Measurements from ENCODE around the gene YPEL2. TPM values are rescaled to one million over a fixed set of nuclear protein-coding genes. Genes with fewer than 3 reads are reported as not detected.

The YPEL2 gene
- total and polyA plus RNA-seq, 2 donors (not counting 1 experiment from before 2014, with no cell fraction given), result 20.7 to 51.8 TPM

DNA sequence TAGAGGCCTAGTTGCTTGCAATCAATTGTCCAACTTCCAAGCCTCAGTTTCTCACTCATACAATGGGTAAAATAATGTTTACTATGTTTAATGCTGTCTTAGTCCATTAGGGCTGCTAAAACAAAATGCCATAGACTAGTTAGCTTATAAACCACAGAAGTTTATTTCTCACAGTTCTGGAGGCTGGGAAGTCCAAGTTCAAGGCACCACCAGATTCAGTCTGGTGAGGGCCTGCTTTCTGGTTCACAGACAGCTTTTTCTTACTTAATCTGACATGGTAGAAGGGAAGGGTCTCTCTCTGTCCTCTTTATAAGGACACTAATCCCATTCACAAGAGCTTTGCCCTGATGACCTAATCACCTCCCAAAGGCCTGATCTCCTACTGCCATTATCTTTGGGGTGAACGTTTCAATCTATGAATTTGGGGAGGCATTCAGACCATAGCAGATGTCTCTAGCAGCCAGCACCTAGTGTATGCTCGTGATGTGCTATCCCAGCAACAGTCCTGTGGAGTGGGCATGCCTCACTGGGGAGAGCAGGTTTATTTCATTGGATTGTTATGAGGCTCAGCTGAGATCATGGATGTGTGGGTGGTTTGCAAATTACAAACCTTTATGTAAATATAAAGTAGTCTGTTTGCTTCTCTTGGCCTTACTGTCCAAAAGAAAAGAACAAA, 25.2 kb downstream of the YPEL2 start:
- H3K4me1 ChIP-seq (ENCODE audit: control insufficient read depth in 2 of 2, insufficient read depth in 2 of 2, low read length in 2 of 2), result peaks cover 40 to 48% of the 10 kb centered on the region in 2 donors
- no peak overlapping the region for H3K4me3 ChIP-seq (ENCODE audit: control extremely low read depth in 1 of 5, extremely low read depth in 1 of 5, insufficient read depth in 1 of 5, low read depth in 2 of 5, low read length in 4 of 5)
- no peak overlapping the region for H3K27ac ChIP-seq (ENCODE audit: low read length in 2 of 2)
- H3K27ac Mint-ChIP-seq, result peak overlapping the region; percentile 33
- POLR2A ChIA-PET, result interaction anchor here (0.5 kb wide), 1 partner anchor 531 kb away, joined by 4 read pairs; no protein-coding TSS in a partner anchor
- ATAC-seq (ENCODE audit: low read depth) (no peak), DNase-seq (no peak)
- no peaks in the 10 kb centered on the region for H3K27me3 Mint-ChIP-seq
- H3K4me3 Mint-ChIP-seq, result no peak overlapping the region
- intact Hi-C loops (cut with micrococcal nuclease), result no loop called here
- H2AFZ ChIP-seq (ENCODE audit: insufficient read depth, low read depth, low read length, poor library complexity, severe bottlenecking), result no peak overlapping the region
- no peaks in the 10 kb centered on the region for H3K9me3 Mint-ChIP-seq (ENCODE audit: insufficient read depth)
- H3K9ac ChIP-seq (ENCODE audit: low read length), result no peak overlapping the region
- peaks cover 73% of the 10 kb centered on the region for H3K4me1 Mint-ChIP-seq
- H3K4me2 ChIP-seq (replicated peaks; ENCODE audit: low read depth, low read length, poor library complexity, severe bottlenecking), result no peak overlapping the region
- H3K9me3 ChIP-seq (ENCODE audit: control extremely low read depth in 1 of 3, control insufficient read depth in 2 of 3, insufficient read depth in 1 of 3, low read length in 2 of 3), result peaks cover 0 to 6% (median 5%) of the 10 kb centered on the region in 3 donors
- H4K20me1 ChIP-seq (ENCODE audit: control insufficient read depth, insufficient read depth, low read length, poor library complexity, severe bottlenecking), result peaks cover 14% of the 10 kb centered on the region
- CTCF ChIA-PET, result interaction anchor here (0.6 to 3.9 kb wide), 7 partner anchors 12 to 84 kb away, joined by 3 to 14 read pairs (median 5); no protein-coding TSS in a partner anchor
- 100% methylated on average over 1 of the region's 2 CpGs for WGBS (ENCODE audit: insufficient coverage)
- no peak for TF ChIP-seq EZH2 (IDR thresholded peaks at IDR 0.05; ENCODE audit: borderline replicate concordance, insufficient read depth, low read depth, low read length, poor library complexity, severe bottlenecking)
- TF ChIP-seq, protein P1, sequence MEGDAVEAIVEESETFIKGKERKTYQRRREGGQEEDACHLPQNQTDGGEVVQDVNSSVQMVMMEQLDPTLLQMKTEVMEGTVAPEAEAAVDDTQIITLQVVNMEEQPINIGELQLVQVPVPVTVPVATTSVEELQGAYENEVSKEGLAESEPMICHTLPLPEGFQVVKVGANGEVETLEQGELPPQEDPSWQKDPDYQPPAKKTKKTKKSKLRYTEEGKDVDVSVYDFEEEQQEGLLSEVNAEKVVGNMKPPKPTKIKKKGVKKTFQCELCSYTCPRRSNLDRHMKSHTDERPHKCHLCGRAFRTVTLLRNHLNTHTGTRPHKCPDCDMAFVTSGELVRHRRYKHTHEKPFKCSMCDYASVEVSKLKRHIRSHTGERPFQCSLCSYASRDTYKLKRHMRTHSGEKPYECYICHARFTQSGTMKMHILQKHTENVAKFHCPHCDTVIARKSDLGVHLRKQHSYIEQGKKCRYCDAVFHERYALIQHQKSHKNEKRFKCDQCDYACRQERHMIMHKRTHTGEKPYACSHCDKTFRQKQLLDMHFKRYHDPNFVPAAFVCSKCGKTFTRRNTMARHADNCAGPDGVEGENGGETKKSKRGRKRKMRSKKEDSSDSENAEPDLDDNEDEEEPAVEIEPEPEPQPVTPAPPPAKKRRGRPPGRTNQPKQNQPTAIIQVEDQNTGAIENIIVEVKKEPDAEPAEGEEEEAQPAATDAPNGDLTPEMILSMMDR (IDR thresholded peaks at IDR 0.05), result no peak
- peaks cover 0 to 38% of the 10 kb centered on the region in 2 experiments for H3K36me3 ChIP-seq (replicated peaks in 1 of 2; ENCODE audit: control extremely low read depth in 1 of 2, control insufficient read depth in 1 of 2, extremely low read depth in 1 of 2, insufficient read depth in 2 of 2, low read length in 1 of 2)
- H3K79me2 ChIP-seq (ENCODE audit: control insufficient read depth, insufficient read depth, low read length), result peaks cover 92% of the 10 kb centered on the region
- H3K27me3 ChIP-seq (replicated peaks in 1 of 4; ENCODE audit: control extremely low read depth in 1 of 4, control insufficient read depth in 3 of 4, insufficient read depth in 4 of 4, low read length in 3 of 4), result no peaks in the 10 kb centered on the region

DNA sequence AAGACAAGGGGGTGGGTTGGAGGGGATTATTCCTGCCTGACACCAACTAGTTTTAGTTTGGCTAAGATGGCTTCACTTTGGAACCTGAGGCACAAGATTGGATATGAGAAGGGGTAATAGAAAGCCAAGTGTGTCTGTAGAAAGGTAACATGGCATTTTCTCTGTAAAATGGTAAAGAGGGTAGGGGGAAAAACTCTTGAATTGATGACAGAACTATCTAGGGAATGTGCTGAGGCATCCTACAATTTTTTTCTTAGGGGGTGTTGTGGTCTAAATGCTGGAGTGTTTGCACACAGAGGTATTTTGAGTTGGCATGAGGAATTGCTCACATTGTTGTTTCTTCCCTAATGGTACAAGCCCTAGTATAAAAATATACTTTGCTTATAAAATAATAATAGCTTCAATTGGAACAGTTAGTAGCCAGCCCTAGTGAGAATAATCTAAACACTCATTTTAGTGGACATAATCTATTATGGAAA, 25.8 kb downstream of the YPEL2 start:
- Histone ChIP-seq H3K27ac (ENCODE audit: low read length in 2 of 2) (no peak overlapping the region), H2AFZ (ENCODE audit: insufficient read depth, low read depth, low read length, poor library complexity, severe bottlenecking) (no peak overlapping the region), H3K9ac (ENCODE audit: low read length) (no peak overlapping the region), H3K9me3 (ENCODE audit: control extremely low read depth in 1 of 3, control insufficient read depth in 2 of 3, insufficient read depth in 1 of 3, low read length in 2 of 3) (peaks cover 0 to 6% (median 5%) of the 10 kb centered on the region in 3 donors), H3K4me2 (replicated peaks; ENCODE audit: low read depth, low read length, poor library complexity, severe bottlenecking) (no peak overlapping the region), H3K4me1 (ENCODE audit: control insufficient read depth in 2 of 2, insufficient read depth in 2 of 2, low read length in 2 of 2) (peaks cover 40 to 48% of the 10 kb centered on the region in 2 donors), H3K36me3 (replicated peaks in 1 of 2; ENCODE audit: control extremely low read depth in 1 of 2, control insufficient read depth in 1 of 2, extremely low read depth in 1 of 2, insufficient read depth in 2 of 2, low read length in 1 of 2) (peaks cover 0 to 38% of the 10 kb centered on the region in 2 experiments), H3K27me3 (replicated peaks in 1 of 4; ENCODE audit: control extremely low read depth in 1 of 4, control insufficient read depth in 3 of 4, insufficient read depth in 4 of 4, low read length in 3 of 4) (no peaks in the 10 kb centered on the region), H3K79me2 (ENCODE audit: control insufficient read depth, insufficient read depth, low read length) (peaks cover 92% of the 10 kb centered on the region), H3K4me3 (ENCODE audit: control extremely low read depth in 1 of 5, extremely low read depth in 1 of 5, insufficient read depth in 1 of 5, low read depth in 2 of 5, low read length in 4 of 5) (no peak overlapping the region), H4K20me1 (ENCODE audit: control insufficient read depth, insufficient read depth, low read length, poor library complexity, severe bottlenecking) (peaks cover 8% of the 10 kb centered on the region)
- Mint-ChIP-seq H3K9me3 (ENCODE audit: insufficient read depth) (no peaks in the 10 kb centered on the region), H3K4me1 (peaks cover 73% of the 10 kb centered on the region), H3K27me3 (no peaks in the 10 kb centered on the region), H3K4me3 (no peak overlapping the region), H3K27ac (peak overlapping the region; percentile 87)
- DNase-seq, result no peak
- POLR2A ChIA-PET, result no interaction called here
- intact Hi-C loops (cut with micrococcal nuclease), result no loop called here
- ATAC-seq (ENCODE audit: low read depth), result no peak
- CTCF ChIA-PET, result interaction anchor here (1.3 to 1.4 kb wide), 2 partner anchors 25 to 70 kb away, joined by 3 to 5 read pairs; no protein-coding TSS in a partner anchor
- no peak for TF ChIP-seq EZH2 (IDR thresholded peaks at IDR 0.05; ENCODE audit: borderline replicate concordance, insufficient read depth, low read depth, low read length, poor library complexity, severe bottlenecking)
- TF ChIP-seq, protein P1 (IDR thresholded peaks at IDR 0.05), result no peak

Measured in B cell (primary cell).